Muscle of leg (tissue), 11 donors: ENCODE measurements around the gene PRKCA. TPM values are rescaled to one million over a fixed set of nuclear protein-coding genes. Genes with fewer than 3 reads are reported as not detected.
A peak's percentile ranks its signal among the peaks of the same experiment; 100 is the strongest.
"Not testable (repeated sequence)": the region's sequence is repeated elsewhere in the genome, so short reads cannot be mapped to it uniquely, and the experiment has no call there.

Experiments used
- DNase-seq: peaks from one replicate; pipeline ENCODE4 v3.0.0; 2013
- H3K27ac ChIP-seq: one replicate; pipeline ENCODE4 v1.5.1; 2013; ENCODE audit warnings: mild to moderate bottlenecking, low read length, control low read depth
- H3K27me3 ChIP-seq: one replicate; pipeline ENCODE4 v1.6.1; 2013; ENCODE audit warnings: low read length; ENCODE audit not compliant: control insufficient read depth, insufficient read depth
- H3K36me3 ChIP-seq: one replicate; pipeline ENCODE4 v1.6.1; 2013; ENCODE audit warnings: low read length; ENCODE audit not compliant: control insufficient read depth, insufficient read depth
- H3K4me1 ChIP-seq: one replicate; pipeline ENCODE4 v1.6.1; 2013; ENCODE audit warnings: low read length; ENCODE audit not compliant: control insufficient read depth, insufficient read depth
- H3K4me3 ChIP-seq: one replicate; pipeline ENCODE4 v1.5.1; 2013; ENCODE audit warnings: low read length, control low read depth
- H3K9me3 ChIP-seq: replicated peaks from 2 replicates; pipeline ENCODE4 v1.6.1; 2013; ENCODE audit warnings: low read depth, low read length; ENCODE audit not compliant: control insufficient read depth
- WGBS: methylation state at CpG from one replicate; pipeline ENCODE4 v1.1.5; 2013; ENCODE audit warnings: missing lambda C conversion rate; ENCODE audit not compliant: insufficient coverage; 5-methylcytosine and 5-hydroxymethylcytosine counted together
- polyA plus RNA-seq, 8 donors: library from polyadenylated mRNA; unstranded; fragments of 120-200 nt; gene quantifications; one replicate each; pipeline versions ENCODE4 v1.2.1 to v1.2.3, GENCODE V29; 2013; ENCODE audit warnings: inconsistent platforms in 1 of 8, low replicate concordance in 1 of 8; ENCODE audit not compliant: insufficient read length in 8 of 8, insufficient read depth in 1 of 8
- total RNA-seq: library from RNA; stranded (reverse); fragments of 120-200 nt; gene quantifications from one replicate; pipeline ENCODE4 v1.2.4, GENCODE V29; 2013

The PRKCA gene
- total and polyA plus RNA-seq, 9 donors: 2.3 to 6.5 (median 3.5) TPM

DNA sequence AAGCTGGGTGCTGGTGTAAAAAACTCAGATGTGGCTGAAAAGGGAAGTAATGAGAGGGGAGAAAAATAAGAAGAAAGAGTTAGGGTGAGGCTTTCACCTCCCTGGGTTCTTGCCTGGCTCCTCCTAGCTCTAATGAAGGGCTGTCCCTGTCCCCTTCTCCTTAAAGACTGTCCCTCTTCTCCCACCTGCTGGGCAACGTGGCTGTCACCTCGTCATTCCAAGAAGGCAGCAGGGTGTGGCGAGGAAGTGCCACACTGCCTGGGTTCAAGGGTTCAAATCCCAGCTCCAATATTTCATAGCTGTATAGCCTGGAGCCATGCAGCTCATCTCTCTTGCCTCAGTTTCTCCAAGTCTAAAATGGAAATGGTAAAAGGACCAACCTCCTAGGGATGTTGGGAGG, 410.0 kb downstream of the PRKCA start:
- H3K4me1 ChIP-seq: peaks cover 37% of the 10 kb centered on the region
- 69% methylated on average over 3 of the region's 3 CpGs for WGBS
- H3K36me3 ChIP-seq: no peaks in the 10 kb centered on the region
- no peak overlapping the region for H3K4me3 ChIP-seq
- no peak overlapping the region for H3K27ac ChIP-seq
- no peaks in the 10 kb centered on the region for H3K9me3 ChIP-seq
- H3K27me3 ChIP-seq: no peaks in the 10 kb centered on the region
- no peak for DNase-seq

DNA sequence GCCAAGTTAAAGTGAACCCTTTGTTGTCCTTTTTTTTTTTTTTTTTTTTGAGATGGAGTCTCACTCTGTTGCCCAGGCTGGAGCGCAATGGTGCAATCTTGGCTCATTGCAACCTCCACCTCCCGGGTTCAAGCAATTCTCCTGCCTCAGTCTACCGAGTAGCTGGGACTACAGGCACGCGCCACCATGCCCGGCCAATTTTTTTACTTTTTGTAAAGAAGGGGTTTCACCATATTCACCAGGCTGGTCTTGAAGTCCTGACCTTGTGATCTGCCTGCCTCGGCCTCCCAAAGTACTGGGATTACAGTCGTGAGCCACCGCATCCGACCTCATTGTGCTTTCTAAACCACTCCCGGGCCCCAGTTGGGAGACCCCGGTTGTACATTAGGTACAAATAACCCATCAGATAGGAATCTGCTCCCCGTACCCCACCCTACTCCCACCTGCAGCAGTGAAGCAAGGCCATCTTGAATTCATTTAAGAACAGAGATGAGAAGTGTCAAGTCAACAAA, 410.7 kb downstream of the PRKCA start:
- 92% methylated on average over 6 of the region's 13 CpGs for WGBS
- H3K36me3 ChIP-seq, H3K27ac ChIP-seq, DNase-seq, H3K4me3 ChIP-seq, H3K9me3 ChIP-seq, H3K27me3 ChIP-seq: not testable (repeated sequence)
- peaks cover 42% of the 10 kb centered on the region for H3K4me1 ChIP-seq

DNA sequence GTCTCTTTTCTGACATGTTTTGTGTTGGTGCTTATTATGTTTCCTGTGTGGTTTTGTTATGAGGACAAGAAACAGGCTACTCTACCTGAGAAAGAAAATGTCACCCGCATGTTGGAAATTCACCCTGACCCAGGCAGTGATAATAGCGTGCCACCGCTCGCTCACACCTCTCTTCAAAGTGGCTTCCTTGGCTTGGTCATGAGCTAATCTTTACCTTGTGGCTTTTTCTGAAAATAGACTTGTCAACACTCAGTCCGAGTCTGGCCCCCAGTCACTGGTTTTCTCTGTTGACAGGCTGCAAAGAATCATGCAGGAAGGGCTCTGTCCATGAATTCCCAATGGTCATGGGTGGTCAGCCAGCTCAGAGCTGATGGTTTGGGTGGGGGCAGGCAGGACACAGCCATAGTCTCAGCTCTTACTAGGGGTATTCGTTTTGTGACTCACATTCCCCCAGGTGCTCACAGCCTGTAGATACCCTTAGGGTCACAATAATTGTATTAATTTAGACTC, 411.2 kb downstream of the PRKCA start:
- no peaks in the 10 kb centered on the region for H3K27me3 ChIP-seq
- no peaks in the 10 kb centered on the region for H3K9me3 ChIP-seq
- peaks cover 42% of the 10 kb centered on the region for H3K4me1 ChIP-seq
- DNase-seq: no peak
- H3K4me3 ChIP-seq: no peak overlapping the region
- no peaks in the 10 kb centered on the region for H3K36me3 ChIP-seq
- WGBS: 85% methylated on average over 5 of the region's 6 CpGs
- H3K27ac ChIP-seq: no peak overlapping the region

DNA sequence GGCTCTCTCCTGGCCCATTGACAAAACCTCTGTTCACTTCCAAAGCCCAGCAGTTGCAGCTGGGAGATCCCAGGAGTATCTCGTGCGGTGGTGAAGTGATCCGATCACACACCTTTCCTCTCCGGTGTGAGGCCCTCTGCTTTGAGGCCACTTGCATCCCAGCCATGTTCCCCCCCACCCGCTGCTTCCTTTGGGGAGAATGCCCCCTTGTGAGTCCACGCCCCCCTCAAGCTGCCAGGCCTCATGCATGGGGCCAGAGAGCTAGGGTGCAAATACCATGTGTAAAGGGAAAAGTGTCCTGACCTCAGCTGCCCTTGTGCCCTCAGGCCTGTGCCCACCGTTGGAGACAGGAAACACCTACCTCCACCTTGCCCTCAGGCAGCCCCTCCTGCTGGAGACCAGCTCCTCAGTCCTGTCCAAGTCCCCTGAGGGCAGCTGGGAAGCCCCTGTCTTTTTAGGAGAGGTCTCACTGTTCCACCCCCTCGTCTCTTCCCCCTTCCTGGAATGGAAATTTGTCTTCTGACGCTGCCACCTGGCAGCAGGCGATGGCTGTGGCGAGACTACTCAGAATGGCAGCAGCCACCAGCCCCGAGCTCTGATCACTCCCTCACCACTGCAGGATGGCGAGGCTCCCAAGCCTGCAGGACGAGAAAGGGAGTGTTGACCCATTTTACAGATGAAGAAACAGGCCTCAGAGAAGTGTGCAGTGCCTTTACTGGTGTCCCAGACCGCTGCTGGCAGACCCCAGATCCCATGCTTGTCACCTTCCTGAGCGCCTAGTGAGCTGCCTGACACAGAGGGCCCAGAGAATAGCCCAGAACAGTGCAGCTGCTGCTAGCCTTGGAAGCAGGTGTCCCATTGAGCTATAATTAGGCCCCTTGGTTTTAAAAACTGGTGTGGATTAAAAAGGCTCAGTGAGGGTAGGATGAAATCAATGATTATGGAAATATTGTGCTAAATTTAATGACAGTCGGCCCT, 411.9 kb downstream of the PRKCA start:
- Histone ChIP-seq H3K4me1 (peaks cover 42% of the 10 kb centered on the region), H3K4me3 (no peak overlapping the region), H3K27ac (peak overlapping the region; percentile 55), H3K27me3 (no peaks in the 10 kb centered on the region), H3K36me3 (no peaks in the 10 kb centered on the region), H3K9me3 (no peaks in the 10 kb centered on the region)
- WGBS: 70% methylated on average over 10 of the region's 17 CpGs
- DNase-seq: peak; percentile 47

DNA sequence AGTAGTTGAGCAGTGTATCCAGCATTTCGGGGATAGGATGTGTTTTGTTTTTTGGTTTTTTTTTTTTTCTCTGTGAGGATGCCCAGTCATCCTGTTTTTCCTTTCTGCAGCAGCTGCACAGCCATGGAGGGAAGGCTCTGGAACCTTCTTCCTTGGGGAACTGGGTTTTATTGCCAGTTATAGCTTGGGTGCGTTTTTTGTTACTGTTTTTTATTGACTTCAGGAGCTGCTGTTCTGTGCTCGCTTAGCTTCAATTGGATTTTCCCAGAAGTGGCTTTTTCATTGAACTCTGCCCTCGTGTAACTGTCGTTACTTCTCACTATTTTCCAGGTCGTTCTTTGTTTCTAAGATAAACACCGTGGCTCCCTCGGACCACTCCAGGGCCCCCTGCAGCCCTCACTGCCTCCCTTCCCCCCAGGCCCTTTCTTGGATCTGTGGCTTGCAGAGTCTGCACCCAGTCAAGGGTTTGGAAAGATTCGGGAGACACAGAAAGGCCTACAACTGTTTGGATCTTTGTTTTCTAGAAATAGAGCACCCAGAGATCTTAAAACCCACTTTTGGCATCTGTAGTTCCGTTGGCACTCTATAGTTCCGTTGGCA, 412.8 kb downstream of the PRKCA start:
- peaks cover 42% of the 10 kb centered on the region for H3K4me1 ChIP-seq
- peak overlapping the region; percentile 55 for H3K27ac ChIP-seq
- no peak overlapping the region for H3K4me3 ChIP-seq
- WGBS: 23% methylated on average over 8 of the region's 11 CpGs
- no peaks in the 10 kb centered on the region for H3K9me3 ChIP-seq
- DNase-seq: peak; percentile 31
- no peaks in the 10 kb centered on the region for H3K36me3 ChIP-seq
- H3K27me3 ChIP-seq: no peaks in the 10 kb centered on the region

DNA sequence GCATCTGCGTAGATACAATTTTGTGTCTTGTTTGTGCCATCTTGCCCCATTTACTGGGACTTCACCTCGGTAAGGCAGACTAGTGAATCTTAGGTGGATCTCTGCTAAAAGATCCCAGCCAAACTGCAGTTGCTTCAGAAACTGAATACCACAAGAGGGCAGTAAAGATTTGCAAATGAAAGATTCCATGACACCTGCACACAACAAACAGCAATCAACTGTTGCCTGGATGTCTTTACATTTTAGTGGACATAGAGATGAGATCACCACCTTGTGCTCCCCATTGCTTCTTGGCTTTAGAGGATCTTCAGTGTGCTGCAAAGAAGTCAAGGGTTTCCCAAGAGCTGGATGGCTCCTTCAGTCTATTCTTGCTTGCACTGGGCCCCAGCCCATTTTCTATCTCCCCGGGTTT, 413.3 kb downstream of the PRKCA start:
- Histone ChIP-seq H3K27ac (peak overlapping the region; percentile 63), H3K4me1 (peaks cover 42% of the 10 kb centered on the region), H3K27me3 (no peaks in the 10 kb centered on the region), H3K36me3 (no peaks in the 10 kb centered on the region), H3K4me3 (no peak overlapping the region), H3K9me3 (no peaks in the 10 kb centered on the region)
- DNase-seq: peak; percentile 92
- no CpG with 5 or more reads among the region's 3 CpGs for WGBS

DNA sequence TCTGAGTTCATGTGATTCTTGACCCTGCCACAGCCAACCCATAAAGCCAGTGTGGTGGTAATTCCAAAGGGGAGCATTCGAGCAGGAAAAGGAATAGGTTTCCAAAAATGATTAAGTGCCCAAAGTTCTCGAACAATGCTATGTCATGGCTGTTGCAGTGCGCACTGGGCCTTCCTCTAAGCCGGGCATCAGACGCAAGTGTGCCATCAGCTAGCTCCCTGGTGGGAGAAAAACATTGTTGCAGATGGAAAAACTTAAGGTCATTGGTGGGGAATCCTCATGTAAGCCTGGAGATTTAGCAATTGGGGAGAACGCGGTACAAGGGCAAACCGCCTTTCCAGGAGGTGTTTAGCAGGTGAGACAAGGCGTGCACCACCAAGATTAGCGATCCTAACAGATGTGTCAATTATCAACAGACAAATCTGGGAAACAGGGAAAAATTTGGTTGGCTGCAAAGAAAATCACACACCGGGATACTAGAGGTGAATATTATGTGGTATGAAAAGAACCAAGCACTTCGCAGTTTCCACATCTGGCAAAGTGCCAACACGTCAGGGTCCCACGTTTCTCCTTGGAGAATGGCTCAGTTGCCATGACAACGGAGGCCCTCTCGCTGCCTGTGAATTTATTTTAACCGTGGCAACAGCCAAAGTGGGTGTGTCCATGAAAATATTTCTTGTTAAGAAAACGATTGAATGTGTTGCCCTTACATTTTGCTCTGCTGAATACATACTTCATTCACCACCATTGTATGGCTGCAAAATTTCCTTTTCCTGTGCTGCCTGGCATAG, 414.0 kb downstream of the PRKCA start:
- WGBS: 37% methylated on average over 16 of the region's 18 CpGs
- Histone ChIP-seq H3K9me3 (no peaks in the 10 kb centered on the region), H3K4me3 (no peak overlapping the region), H3K36me3 (no peaks in the 10 kb centered on the region), H3K27ac (peak overlapping the region; percentile 63), H3K27me3 (no peaks in the 10 kb centered on the region), H3K4me1 (peaks cover 42% of the 10 kb centered on the region)
- DNase-seq: peak; percentile 89

DNA sequence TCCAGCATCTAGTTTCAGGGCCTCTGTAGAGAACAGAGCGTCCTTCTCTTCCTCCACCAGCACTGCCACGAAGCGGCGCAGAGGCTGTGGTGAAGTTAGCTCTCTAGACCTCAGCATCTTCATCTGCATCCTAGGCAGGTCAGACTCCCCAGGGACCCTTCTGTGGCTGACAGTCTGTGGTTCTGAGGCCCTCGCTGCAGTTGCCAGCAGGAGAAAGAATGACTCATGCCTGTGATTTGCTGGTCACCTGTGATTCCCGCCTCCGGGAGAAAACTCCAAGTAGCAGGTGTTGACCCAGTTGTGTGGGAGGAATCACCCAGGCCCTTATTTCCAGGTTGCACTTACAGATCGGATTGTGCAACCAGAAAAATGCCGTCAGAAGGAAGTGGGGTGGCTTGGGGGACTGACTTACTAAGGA, 415.2 kb downstream of the PRKCA start:
- H3K27ac ChIP-seq: no peak overlapping the region
- no peaks in the 10 kb centered on the region for H3K27me3 ChIP-seq
- H3K9me3 ChIP-seq: no peaks in the 10 kb centered on the region
- WGBS: 84% methylated on average over 5 of the region's 9 CpGs
- no peak overlapping the region for H3K4me3 ChIP-seq
- H3K4me1 ChIP-seq: peaks cover 42% of the 10 kb centered on the region
- DNase-seq: no peak
- H3K36me3 ChIP-seq: no peaks in the 10 kb centered on the region

DNA sequence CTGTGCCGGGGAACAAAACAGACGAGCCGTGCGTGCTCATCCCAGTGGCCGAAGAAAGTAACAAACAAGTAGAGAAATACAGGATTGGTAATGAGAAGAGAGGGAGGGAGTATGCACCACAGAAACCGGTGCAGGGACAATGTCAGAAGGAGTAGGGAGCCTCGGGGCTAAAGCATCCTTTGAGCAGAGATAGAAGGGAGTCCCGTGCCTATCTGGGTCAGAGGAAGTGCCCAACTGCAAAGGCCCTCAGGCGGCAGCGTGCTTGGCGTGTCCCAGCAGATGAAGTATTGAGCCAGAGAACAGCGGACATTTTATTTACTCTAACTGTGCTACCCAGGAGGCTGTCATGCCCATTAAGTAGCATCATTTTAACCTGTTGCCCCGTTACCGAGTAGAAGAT, 417.6 kb downstream of the PRKCA start:
- 77% methylated on average over 9 of the region's 14 CpGs for WGBS
- no peak overlapping the region for H3K27ac ChIP-seq
- DNase-seq: no peak
- H3K36me3 ChIP-seq: no peaks in the 10 kb centered on the region
- peaks cover 45% of the 10 kb centered on the region for H3K4me1 ChIP-seq
- H3K27me3 ChIP-seq: no peaks in the 10 kb centered on the region
- no peak overlapping the region for H3K4me3 ChIP-seq
- no peaks in the 10 kb centered on the region for H3K9me3 ChIP-seq
